ENCODE measurements around the gene ZNF76.
A peak's percentile ranks its signal among the peaks of the same experiment; 100 is the strongest.
"Not testable (repeated sequence)": the region's sequence is repeated elsewhere in the genome, so short reads cannot be mapped to it uniquely, and the experiment has no call there.

ZNF76 gene

DNA sequence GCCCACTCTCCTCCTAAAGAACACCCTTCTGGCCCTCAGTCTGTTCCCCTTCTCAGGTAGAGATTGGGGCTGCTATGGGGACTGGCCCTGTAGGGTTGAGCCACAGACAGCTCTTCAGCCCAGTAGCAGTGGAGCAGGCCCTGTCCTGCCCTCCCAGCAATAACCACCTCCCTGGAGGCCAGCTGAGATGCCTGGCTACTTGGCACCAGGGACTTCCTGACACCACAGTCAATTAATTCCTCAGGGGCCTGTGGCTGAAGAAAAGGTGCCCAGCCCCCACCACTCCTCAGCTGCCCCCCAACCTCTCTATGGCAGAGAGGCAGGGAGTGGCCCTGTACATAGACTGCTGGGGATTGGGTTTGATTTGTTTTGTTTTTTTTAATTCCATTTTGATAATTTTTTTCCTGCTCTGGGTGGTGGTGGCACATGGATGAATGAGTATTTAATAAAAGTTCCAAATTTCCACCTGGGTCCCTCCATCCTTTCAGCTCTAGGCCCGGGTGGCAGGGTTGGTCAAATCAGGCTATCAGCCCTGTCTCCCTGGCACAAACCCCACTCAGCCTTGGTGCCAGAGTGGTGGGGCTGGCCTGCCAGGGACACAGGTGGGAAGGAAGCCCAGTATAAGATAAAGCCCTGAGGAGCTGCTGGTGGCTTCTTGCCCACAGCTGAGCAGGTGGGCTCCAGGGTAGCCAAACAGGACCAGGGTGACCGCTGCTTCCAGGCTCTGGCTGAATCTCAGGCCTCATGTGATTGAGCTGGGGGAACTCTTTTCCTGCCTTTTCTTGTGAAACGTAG is 36.2 kb downstream of the ZNF76 start:
- H3K27me3 ChIP-seq (ENCODE audit: control insufficient read depth, insufficient read depth, low read length) = no peaks in the 10 kb centered on the region
- H3K4me1 ChIP-seq (ENCODE audit: control insufficient read depth, insufficient read depth, low read length) = peaks cover 6% of the 10 kb centered on the region
- H3K9ac ChIP-seq (ENCODE audit: low read depth, low read length) = no peak overlapping the region
- H3K9me3 ChIP-seq (ENCODE audit: control insufficient read depth, insufficient read depth, low read length) = no peaks in the 10 kb centered on the region
- peaks cover 18% of the 10 kb centered on the region for H3K36me3 ChIP-seq (ENCODE audit: control insufficient read depth, insufficient read depth, low read length)
- no peak overlapping the region for H3K4me3 ChIP-seq (ENCODE audit: low read depth, low read length)

DNA sequence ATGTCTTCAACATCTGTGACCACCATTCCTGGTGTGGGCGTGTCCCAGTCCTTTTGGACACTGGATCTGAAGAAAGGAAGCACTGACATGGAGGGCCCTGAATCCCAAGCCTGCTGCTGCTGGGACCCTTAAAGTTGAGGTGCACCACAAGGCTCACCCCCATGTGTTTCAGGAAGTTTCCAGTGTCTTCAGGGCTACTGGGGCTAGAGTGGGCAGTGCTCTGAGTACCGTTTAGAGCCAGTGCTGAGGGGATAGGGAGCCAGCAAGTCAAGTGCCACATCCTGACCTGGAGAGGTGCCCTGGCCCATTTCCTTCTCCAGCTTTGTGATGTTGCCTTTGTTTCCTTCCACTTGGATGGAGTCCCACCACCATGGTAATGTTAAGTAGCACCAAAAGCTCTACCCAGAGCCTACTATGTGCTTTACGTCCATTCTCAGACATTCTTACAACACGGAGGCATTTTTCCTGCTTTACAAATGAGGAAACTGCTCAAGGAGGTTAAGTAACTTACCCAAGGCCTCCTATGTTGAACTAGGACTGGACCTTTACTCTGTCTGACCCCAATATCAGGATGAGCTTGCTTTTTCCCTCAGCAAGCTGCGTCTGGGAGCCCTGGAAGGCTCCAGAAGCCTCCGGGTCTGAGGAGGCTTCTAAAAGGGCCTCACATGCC is 37.5 kb downstream of the ZNF76 start:
- Histone ChIP-seq H3K36me3 (ENCODE audit: control insufficient read depth, insufficient read depth, low read length) (peaks cover 13% of the 10 kb centered on the region), H3K9ac (ENCODE audit: low read depth, low read length) (no peak overlapping the region), H3K9me3 (ENCODE audit: control insufficient read depth, insufficient read depth, low read length) (no peaks in the 10 kb centered on the region), H3K4me3 (ENCODE audit: low read depth, low read length) (no peak overlapping the region), H3K4me1 (ENCODE audit: control insufficient read depth, insufficient read depth, low read length) (peaks cover 6% of the 10 kb centered on the region), H3K27me3 (ENCODE audit: control insufficient read depth, insufficient read depth, low read length) (no peaks in the 10 kb centered on the region)

DNA sequence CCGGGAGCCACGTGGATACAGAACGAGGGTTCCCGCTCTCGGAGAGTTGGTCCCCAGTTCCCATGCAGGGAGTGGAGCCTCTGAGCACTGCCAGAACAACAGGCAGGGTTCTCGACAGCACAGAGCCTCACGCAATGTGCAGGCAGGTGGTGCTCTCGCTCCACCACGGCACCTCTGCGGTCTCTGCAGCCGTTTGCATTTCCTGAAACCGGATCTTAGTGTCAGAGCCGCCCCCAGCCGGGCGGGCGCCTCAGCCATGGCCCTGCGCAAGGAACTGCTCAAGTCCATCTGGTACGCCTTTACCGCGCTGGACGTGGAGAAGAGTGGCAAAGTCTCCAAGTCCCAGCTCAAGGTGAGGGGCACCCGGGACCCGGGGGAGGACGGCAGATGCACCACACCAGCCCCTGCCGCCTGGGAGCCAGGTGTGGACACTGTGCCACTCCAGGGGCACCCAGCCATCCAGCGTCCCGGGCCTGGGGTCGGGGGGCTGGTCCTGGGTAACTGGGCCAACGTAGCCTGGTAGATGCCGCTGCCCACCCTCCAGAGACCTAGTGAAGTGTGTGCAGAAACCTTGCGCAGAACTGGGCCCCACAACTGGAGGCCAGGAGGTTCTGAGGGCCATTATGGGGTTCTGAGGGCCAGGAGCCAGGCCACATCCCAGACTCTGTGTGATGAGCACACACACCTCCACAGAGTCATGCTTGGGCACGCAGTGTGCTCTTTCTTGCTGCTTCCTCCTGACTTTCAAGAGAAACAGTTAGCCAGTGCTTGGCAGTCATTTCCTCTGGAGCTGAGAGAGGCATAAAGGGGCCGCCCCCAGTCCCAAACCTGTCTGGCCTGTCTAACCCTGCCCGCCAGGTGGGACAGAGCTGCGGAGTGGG is 38.3 kb downstream of the ZNF76 start, which contains the start of gene DEF6:
Gene DEF6, plus strand, starts transcription at position 218 of the 881 bp plus-strand sequence. Its CDS starts 39 bp downstream, at position 257.
- H3K36me3 ChIP-seq (ENCODE audit: control insufficient read depth, insufficient read depth, low read length) = peaks cover 10% of the 10 kb centered on the region
- H3K27me3 ChIP-seq (ENCODE audit: control insufficient read depth, insufficient read depth, low read length) = no peaks in the 10 kb centered on the region
- peaks cover 8% of the 10 kb centered on the region for H3K4me1 ChIP-seq (ENCODE audit: control insufficient read depth, insufficient read depth, low read length)
- H3K4me3 ChIP-seq (ENCODE audit: low read depth, low read length) = peak within 1 kb of the TSS; percentile 45
- no peaks in the 10 kb centered on the region for H3K9me3 ChIP-seq (ENCODE audit: control insufficient read depth, insufficient read depth, low read length)
- no peak within 1 kb of the TSS for H3K9ac ChIP-seq (ENCODE audit: low read depth, low read length)

GRCh38 chr6:35298625-35299140 is 39.1 kb downstream of the ZNF76 start:
- H3K36me3 ChIP-seq (ENCODE audit: control insufficient read depth, insufficient read depth, low read length) = peaks cover 10% of the 10 kb centered on the region
- H3K27me3 ChIP-seq (ENCODE audit: control insufficient read depth, insufficient read depth, low read length) = no peaks in the 10 kb centered on the region
- peaks cover 12% of the 10 kb centered on the region for H3K4me1 ChIP-seq (ENCODE audit: control insufficient read depth, insufficient read depth, low read length)
- H3K9me3 ChIP-seq (ENCODE audit: control insufficient read depth, insufficient read depth, low read length) = no peaks in the 10 kb centered on the region
- H3K4me3 ChIP-seq (ENCODE audit: low read depth, low read length) = no peak overlapping the region
- H3K9ac ChIP-seq (ENCODE audit: low read depth, low read length) = no peak overlapping the region

DNA sequence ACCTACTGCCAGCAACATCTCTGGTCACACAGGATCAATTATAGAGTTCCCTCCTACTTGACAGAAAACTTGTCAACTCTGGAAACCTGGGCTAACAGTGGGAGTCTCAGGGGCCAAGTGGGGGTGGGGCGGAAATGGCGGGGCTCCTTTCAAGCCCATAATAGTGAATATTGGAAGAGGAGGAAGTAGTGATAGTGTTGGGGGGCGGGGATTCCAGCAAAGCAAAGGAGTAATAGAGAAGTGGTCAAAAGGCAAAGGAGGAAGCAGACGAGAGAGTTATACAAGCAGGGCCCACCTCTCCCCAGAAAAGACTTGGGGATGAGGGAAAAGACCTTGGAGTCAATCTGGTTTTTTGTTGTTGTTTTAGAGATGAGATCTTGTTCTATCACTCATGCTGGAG is 40.1 kb downstream of the ZNF76 start:
- peaks cover 12% of the 10 kb centered on the region for H3K4me1 ChIP-seq (ENCODE audit: control insufficient read depth, insufficient read depth, low read length)
- no peaks in the 10 kb centered on the region for H3K9me3 ChIP-seq (ENCODE audit: control insufficient read depth, insufficient read depth, low read length)
- H3K9ac ChIP-seq (ENCODE audit: low read depth, low read length) = peak overlapping the region; percentile 4
- H3K36me3 ChIP-seq (ENCODE audit: control insufficient read depth, insufficient read depth, low read length) = peaks cover 9% of the 10 kb centered on the region
- H3K27me3 ChIP-seq (ENCODE audit: control insufficient read depth, insufficient read depth, low read length) = no peaks in the 10 kb centered on the region
- H3K4me3 ChIP-seq (ENCODE audit: low read depth, low read length) = no peak overlapping the region

- H3K4me3 ChIP-seq (ENCODE audit: low read depth, low read length) = no peak overlapping the region
- peaks cover 12% of the 10 kb centered on the region for H3K4me1 ChIP-seq (ENCODE audit: control insufficient read depth, insufficient read depth, low read length)
- H3K36me3 ChIP-seq (ENCODE audit: control insufficient read depth, insufficient read depth, low read length) = no peaks in the 10 kb centered on the region
- no peak overlapping the region for H3K9ac ChIP-seq (ENCODE audit: low read depth, low read length)
- H3K27me3 ChIP-seq (ENCODE audit: control insufficient read depth, insufficient read depth, low read length) = no peaks in the 10 kb centered on the region
- H3K9me3 ChIP-seq (ENCODE audit: control insufficient read depth, insufficient read depth, low read length) = no peaks in the 10 kb centered on the region
Observed at GRCh38 chr6:35300848-35301247, 41.3 kb downstream of the ZNF76 start.

DNA sequence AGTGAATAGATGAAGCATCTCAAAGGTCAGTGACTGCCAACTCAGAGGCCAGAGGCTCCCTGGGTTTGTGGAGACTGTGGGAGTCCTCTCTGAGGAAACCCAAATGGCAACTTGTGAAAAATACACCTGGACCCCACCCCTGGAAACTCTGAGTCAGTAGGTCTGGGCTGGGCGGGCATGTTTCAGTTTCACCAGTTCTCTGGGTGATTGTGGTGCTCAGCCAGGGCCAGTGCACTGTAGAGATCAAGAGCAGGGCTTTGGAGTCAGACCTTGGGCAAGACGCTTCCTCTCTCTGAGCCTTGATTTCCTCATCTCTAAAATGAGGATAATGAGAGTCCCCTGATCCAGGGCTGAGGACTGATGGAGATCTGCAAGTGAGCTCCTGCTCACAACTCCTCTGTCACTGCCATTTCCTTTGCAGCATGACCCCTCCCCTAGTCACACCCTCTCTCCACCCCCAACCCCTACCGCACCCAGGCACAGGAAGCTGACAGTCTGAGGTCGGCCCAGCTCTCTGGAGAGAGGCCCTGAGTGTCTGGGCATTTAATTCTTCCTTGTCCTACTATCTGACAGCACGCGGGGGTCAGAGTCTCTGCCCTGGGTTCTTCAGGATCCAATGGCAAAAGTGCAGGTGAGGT is 43.2 kb downstream of the ZNF76 start:
- Histone ChIP-seq H3K27me3 (ENCODE audit: control insufficient read depth, insufficient read depth, low read length) (no peaks in the 10 kb centered on the region), H3K9ac (ENCODE audit: low read depth, low read length) (no peak overlapping the region), H3K9me3 (ENCODE audit: control insufficient read depth, insufficient read depth, low read length) (no peaks in the 10 kb centered on the region), H3K4me1 (ENCODE audit: control insufficient read depth, insufficient read depth, low read length) (peaks cover 8% of the 10 kb centered on the region), H3K36me3 (ENCODE audit: control insufficient read depth, insufficient read depth, low read length) (no peaks in the 10 kb centered on the region), H3K4me3 (ENCODE audit: low read depth, low read length) (no peak overlapping the region)

GRCh38 chr6:35304299-35304698 is 44.8 kb downstream of the ZNF76 start:
- Histone ChIP-seq H3K27me3 (ENCODE audit: control insufficient read depth, insufficient read depth, low read length) (no peaks in the 10 kb centered on the region), H3K4me1 (ENCODE audit: control insufficient read depth, insufficient read depth, low read length) (peaks cover 6% of the 10 kb centered on the region), H3K9ac (ENCODE audit: low read depth, low read length) (no peak overlapping the region), H3K4me3 (ENCODE audit: low read depth, low read length) (no peak overlapping the region), H3K36me3 (ENCODE audit: control insufficient read depth, insufficient read depth, low read length) (no peaks in the 10 kb centered on the region), H3K9me3 (ENCODE audit: control insufficient read depth, insufficient read depth, low read length) (no peaks in the 10 kb centered on the region)

DNA sequence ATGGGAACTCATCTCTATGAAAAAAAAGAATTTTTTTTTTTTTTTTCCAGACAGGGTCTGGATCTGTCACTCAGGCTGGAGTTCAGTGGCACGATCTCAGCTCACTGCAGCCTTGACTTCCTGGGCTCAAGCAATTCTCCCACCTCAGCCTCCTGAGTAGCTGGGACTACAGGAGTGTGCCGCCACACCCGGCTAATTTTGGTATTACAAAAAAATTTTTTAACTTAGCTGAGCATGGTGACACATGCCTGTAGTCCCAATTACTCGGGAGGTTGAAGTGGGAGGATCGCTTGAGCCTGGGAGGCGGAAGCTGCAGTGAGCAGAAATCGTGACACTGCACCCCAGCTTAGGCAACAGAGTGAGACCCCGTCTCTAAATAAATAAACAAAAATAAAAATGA is 45.6 kb downstream of the ZNF76 start:
- Histone ChIP-seq H3K4me3 (ENCODE audit: low read depth, low read length) (no peak overlapping the region), H3K4me1 (ENCODE audit: control insufficient read depth, insufficient read depth, low read length) (peaks cover 6% of the 10 kb centered on the region), H3K9ac (ENCODE audit: low read depth, low read length) (no peak overlapping the region), H3K27me3 (ENCODE audit: control insufficient read depth, insufficient read depth, low read length) (no peaks in the 10 kb centered on the region), H3K36me3 (ENCODE audit: control insufficient read depth, insufficient read depth, low read length) (no peaks in the 10 kb centered on the region), H3K9me3 (ENCODE audit: control insufficient read depth, insufficient read depth, low read length) (no peaks in the 10 kb centered on the region)

DNA sequence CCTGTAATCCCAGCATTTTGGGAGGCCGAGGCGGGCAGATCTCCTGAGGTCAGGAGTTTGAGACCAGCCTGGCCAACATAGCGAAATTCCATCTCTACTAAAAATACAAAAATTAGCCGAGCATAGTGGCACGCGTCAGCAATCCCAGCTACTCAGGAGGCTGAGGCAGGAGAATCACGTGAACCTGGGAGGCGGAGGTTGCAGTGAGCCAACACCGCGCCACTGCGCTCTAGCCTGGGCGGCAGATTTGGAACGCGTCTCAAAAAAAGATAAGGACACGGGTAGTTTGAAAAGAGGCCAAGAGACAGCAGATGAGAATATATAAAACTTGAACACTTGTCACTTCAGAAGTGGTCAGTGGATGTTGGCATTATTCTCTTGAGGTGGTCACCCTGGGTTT is 47.6 kb downstream of the ZNF76 start:
- H3K27me3 ChIP-seq (ENCODE audit: control insufficient read depth, insufficient read depth, low read length); H3K36me3 ChIP-seq (ENCODE audit: control insufficient read depth, insufficient read depth, low read length); H3K4me1 ChIP-seq (ENCODE audit: control insufficient read depth, insufficient read depth, low read length); H3K9me3 ChIP-seq (ENCODE audit: control insufficient read depth, insufficient read depth, low read length); H3K4me3 ChIP-seq (ENCODE audit: low read depth, low read length); H3K9ac ChIP-seq (ENCODE audit: low read depth, low read length): not testable (repeated sequence)

- not testable (repeated sequence) for H3K4me3 ChIP-seq (ENCODE audit: low read depth, low read length); H3K4me1 ChIP-seq (ENCODE audit: control insufficient read depth, insufficient read depth, low read length); H3K9ac ChIP-seq (ENCODE audit: low read depth, low read length); H3K9me3 ChIP-seq (ENCODE audit: control insufficient read depth, insufficient read depth, low read length); H3K27me3 ChIP-seq (ENCODE audit: control insufficient read depth, insufficient read depth, low read length); H3K36me3 ChIP-seq (ENCODE audit: control insufficient read depth, insufficient read depth, low read length)
Observed at GRCh38 chr6:35308543-35308942, 49.0 kb downstream of the ZNF76 start.

Measured in iPS-15b (cell line).